ENCODE results near the gene PLCXD3.
"Not testable (repeated sequence)": the region's sequence is repeated elsewhere in the genome, so short reads cannot be mapped to it uniquely, and the experiment has no call there.

The PLCXD3 gene

DNA sequence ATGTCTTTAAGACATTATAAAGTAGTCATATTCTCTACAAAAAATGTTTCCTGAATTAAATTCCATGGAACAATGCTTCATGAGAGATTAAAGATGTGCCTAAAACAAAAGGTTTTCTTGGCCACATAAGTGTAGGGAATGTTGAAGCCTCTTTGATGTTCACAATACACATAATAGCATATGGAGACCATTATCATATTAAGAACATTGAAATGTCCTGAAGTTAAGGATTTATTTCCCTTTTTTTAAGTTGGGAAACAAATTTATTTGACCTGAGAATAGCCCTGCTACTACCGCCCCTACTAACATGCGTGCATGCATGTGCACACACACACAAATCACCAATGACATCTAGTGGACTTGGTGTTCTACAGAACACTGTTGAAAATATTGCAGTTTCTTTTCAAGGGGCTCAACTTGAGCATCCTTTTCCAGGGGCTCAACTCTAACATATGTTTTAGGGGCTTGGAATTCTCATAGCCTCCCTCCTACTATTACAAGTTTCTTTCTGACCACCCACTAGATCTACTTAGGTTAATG lies 172.2 kb downstream of the PLCXD3 start:
- no peak for DNase-seq

DNA sequence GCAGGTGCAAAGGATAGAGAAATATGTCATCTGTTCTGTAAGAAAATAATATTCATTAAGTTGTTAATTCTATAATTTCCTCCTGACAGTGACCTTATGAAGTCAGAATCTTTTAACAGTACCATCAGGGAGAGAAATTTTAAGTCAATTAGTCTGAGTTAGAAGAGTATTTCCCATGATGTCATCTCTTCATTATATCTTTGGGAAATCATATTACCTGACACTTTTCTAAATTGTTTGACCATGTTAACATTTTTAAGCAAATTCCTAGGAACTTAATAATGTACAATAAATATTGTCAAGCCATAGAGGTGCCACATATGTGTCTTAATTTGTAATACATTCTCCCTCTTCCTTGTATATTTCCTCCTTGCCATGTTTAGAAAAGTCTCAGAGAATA lies 172.7 kb downstream of the PLCXD3 start:
- no peak for DNase-seq

DNA sequence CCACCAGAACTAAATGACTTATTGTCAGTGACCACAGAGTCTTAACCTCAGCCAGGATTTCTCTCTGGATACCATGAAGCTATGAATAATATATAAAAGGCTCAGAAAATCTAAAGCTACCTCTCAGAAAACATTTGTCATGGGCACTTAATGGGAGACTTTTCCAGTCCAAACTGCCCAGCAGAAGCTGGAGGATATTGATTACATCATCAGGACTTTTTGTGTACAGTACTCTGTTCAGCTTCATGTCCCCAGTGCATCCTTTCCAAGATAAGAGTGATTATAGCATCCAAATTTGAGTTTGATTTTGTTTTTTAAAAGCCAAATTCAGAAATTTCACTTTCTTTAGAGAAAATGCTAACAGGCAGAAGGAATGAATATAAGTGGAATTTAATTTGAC lies 173.2 kb downstream of the PLCXD3 start:
- no peak for DNase-seq

DNA sequence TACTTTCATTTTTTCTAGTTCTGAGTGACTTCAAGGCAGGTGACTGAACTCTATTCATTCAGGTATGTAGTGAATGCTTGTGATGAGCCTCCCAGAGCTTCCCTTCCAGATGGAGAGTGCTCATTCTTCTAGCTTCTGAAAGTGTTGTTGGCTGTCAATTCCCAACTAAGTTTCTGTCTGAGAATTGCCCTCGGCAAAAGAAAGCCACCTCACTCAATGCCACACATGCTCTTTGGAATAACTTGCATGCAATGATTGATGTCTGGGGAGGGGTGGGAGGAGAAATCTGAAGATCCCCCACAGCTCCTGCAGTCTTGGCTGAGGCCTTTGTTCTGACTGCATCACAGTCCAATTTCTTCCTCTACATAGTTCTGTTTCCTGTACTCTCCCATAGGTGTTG lies 173.9 kb downstream of the PLCXD3 start:
- no peak for DNase-seq

DNA sequence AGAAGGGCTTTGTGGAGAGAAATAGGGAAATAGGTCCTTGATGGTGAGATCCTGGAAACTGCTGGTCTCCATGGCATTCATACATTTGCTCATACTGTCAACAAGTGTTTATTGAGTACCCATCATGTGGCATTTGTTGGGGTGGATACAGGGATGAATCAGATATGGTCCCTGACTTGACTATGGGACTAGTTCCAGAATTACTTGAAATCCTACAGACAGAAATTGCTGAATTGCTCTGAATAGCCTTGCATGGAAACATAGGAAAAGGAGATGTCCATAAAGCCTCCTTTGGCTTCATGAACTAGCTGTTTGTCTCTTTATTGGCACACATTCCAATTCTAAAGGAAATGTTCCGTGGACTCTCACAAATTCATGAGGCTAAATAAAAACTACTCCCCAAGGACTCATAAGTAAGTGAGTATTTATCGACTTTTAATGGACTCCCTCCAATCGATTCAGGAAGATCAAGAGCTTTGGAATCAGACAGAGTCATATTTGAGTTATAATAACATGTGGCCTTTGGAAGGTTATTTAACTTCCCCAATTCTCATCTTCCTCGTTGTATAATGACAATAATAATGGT lies 174.7 kb downstream of the PLCXD3 start:
- DNase-seq: no peak

DNA sequence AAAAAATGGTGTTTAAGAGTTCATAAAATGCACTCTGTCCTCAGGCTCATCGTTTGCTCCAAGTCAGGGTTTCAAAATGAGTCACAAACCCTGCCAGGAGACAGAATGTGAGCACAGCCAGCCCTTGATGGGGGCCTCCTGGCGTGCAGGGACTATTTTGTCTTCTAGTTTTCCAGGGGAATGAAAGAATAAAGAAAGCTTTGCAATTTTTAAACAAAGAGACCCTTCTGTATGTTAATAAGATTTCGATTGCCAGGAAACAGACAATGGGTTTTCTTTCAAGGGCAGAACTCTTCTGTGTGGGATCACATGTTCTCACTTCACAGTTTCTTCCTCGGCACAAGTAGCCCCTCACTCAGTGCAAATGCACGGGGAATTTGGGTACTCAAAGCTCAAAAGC lies 175.6 kb downstream of the PLCXD3 start:
- DNase-seq: no peak

DNA sequence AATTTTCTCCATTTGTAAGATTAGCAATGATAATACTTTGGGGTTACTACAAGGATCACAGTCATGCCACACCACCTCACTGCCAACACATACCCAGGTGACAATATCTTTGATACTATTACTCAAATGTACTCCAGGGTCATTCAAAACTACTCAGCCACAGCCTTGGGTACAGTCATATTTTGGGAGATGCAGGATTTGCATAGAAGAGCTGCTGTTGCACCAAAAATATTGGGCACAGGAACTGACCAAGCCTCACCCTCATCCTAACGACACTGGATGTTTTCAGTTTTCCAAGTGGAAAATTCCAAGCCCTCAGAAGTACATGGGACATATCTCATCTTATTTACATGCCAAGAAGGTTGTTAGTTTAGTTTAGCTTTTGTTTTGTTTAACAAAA lies 176.2 kb downstream of the PLCXD3 start:
- no peak for DNase-seq

DNA sequence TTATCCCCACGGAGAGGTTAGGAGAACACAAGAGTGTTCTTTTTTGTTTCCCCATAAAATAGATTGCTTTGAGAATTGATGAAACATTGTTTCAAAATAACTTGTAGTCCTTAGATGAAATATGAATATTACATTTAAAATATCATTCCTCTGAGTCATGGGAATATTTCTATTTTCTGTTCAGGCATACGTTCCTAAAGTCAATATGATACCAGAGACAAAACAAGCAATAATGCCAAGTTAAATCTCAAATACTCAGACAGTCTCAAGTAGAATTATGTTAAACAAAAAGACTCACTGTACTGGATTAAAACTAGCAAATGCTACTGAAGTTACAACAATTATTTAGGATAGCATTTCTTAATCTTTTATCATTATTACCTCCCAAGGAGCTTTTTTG lies 185.3 kb downstream of the PLCXD3 start:
- no peak for DNase-seq

DNA sequence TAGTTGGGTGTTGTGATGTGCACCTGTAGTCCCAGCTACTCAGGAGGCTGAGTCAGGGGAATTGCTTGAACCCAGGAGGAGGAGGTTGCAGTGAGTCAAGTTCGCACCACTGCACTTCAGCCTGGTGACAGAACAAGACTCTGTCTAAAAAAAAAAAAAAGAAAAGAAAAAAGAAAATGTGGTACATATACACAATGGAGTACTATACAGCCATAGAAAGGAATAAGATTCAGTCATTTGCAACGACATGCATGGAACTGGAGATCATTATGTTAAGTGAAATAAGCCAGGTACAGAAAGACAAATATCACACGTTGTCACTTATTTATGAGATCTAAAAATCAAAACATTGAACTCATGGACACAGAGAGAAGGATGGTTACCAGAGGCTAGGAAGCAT lies 187.6 kb downstream of the PLCXD3 start:
- not testable (repeated sequence) for DNase-seq

DNA sequence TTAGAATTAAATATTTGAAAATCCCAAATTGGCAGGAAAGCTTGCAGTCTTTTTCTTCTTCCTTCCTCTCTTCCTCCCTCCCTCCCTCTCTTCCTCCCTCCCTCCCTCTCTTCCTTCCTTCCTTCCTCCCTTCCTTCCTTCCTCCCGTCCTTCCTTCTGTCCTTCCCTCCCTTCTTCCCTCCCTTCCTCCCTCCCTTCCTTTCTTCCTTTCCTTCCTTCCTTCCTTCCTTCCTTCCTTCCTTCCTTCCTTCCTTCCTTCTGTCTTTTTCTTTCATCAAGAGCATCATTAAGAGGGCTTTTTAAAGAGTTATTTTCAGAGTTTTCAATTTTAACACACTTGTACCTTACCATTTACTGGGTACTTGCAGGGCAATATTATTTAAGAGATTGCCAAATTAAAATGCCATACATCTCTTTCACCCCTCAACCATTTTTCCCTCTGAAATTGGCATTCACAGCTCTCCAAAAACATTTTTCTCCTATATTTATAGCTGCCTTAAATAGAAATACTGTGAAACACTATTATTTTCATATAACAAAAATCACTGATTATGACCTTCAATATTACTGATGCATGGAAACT lies 197.8 kb downstream of the PLCXD3 start:
- DNase-seq: no peak

DNA sequence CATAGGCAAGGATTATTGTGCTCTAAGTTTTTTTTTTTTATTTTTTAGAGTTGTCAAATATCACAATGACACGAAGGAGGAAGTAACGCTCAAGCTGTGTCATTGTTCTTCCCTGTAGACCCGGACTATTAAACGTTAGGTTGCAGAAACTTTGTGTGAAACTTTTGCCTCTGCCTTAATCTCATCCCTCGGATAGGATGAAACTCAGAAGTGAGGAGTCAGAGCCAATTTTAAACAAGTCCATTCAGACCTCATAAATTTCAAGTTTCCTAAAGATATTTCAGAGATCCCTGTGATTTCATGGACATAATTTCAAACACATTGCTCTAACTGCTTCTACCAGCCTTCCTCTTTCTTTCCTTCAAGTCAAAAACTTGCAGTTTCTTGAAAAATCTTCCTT lies 198.3 kb downstream of the PLCXD3 start:
- no peak for DNase-seq

DNA sequence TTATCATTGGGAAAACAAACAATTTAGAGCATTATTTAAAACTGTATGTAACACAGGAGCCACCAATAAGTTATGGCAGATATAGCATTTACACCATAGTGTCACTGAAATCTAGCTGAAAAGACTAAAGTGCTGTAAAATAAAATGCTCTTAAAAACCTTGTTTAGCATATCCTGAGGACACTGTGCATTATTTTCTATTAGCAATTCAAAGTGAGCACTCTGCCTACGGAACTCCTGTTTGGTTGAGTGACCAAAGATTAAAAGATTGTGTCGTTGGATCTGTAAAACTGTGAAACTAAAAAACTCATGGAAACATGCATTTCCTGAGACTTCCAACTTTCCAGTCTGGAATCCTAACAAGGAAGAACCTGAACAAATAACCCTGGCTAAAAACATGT lies 201.1 kb downstream of the PLCXD3 start:
- DNase-seq: no peak

DNA sequence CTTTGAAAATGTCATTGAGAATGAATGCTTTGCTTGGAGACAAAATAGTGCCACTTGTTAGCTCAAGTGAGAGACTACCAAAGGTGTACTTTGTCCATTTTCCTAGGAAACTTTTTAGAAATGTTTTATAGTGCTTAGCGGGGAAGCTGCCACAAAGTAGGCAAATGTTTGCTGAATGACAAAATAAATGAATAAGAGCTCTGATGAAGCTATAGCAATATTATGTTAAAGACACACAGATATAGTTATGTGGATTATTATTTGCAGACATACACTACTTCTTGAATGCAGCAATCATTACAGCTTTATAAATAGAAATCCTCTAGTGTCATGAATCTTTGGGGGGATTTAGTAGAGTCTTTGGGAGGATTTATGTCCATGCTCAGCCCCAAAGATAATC lies 204.4 kb downstream of the PLCXD3 start:
- DNase-seq: no peak

DNA sequence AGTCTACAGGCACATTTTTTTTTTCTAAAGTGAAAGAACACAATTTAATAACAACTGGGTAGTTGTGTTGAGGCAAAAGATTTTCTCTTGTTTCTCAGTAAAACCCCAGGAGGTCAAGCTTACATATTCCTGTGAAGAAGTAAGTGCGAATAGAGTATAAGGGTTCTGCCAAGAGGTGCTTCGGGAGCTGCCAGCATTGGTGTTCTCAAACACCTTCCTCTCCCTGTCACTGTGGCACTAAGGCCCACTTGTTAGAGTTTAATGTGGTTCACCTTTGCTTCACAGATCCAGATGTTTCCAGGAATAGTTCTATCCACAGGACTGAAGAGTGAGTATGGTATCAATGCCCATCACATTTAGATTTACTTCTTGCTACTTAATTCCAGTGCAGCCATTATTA lies 205.3 kb downstream of the PLCXD3 start:
- no peak for DNase-seq

DNA sequence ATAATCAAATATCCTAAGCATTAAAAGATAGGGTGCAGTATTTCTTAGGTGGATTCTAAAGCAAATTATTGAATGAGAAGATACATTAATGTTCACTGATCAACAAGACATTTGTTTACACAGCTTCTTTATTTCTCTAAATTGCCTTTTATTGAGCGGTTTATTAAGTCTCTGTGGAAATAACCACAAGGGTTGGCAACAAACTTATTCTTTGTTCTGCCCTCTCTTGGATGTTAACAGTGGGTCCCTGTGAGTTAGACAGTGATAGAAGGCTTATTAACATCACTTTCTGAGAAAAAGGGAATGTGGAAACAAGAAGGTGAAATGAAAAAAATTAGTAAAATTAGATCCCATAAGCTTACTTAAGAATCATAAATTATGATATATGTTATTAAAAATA lies 214.3 kb downstream of the PLCXD3 start:
- DNase-seq: no peak

DNA sequence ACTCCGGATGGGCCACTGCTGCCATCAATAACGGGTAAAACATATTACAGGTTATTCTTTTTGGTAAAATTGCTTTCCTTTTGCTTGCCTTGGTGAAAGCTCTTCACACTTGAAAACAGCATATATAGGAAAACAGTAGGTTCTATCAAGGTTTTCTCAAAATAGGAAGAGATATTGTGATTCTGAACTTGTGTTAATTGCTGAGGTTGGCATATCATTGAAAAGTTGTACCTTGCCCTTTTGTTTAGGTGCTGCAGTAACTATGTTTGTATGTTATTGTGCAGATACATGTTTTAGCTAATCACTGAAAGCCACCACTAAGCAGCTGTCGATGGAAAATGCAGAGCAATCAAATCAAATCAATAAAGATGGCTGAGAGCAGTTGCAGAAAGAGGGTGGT lies 219.1 kb downstream of the PLCXD3 start:
- DNase-seq: no peak

DNA sequence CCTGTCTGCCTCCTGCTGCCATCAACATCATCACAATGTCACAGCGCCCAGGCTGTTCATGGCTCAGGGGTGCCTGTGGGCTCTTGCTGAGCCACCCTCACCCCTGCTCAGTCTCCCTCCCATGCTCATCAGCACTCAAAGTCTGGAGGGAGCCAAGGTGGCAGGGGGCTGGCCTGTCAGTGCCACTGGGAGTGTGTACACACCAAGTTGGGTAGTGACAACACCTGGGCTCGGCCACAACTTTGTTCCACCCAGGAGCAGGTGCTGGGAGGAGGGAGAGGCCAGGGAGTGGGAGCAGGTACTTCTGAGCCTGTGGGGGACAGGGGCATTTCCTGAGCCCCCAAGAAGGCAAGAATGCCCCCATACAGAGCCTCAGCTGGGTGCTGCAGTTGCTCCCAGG lies 219.6 kb downstream of the PLCXD3 start:
- no peak for DNase-seq

DNA sequence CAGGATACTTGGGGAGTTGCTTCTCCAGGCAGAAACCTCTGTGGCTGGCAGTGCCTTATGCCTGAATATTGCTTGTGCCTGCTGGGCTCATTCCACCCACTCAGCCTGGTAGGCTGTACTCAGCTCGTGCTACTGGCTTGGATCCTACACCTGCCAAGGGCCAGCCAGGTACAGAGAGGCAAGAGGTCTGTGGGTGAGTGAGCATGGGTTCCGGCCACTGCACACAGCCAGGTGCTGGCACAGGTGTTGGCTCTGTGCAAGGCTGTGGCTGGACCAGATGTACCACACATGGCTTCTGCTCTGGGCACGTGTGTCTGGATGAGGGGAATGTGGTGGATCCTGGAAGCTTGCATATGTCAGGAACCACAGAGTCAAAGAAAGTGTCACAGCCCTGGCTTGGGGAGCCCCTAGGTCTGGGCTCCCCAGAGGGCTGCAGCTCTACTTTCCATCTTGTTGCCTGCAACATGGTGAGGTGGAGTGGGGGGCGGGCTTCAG lies 220.4 kb downstream of the PLCXD3 start:
- no peak for DNase-seq

DNA sequence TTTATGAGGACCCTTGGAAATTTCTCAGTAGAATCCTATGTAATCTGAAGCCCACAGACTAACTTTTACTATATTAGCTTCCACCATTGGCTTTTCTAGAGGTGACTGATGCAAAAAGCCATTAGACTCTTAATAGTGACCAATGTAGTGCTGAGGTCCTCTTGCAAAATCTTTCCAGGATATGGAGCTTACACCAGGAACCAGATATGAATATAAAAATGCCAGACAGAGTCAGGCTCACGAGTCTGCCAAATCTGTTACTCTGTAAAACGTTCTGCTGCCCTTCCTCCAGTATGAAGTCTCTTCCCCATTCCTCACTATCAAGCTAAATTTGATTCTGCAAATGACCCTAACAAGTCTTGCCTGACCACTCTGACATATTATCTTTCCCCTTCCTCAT lies 223.7 kb downstream of the PLCXD3 start:
- DNase-seq: no peak

DNA sequence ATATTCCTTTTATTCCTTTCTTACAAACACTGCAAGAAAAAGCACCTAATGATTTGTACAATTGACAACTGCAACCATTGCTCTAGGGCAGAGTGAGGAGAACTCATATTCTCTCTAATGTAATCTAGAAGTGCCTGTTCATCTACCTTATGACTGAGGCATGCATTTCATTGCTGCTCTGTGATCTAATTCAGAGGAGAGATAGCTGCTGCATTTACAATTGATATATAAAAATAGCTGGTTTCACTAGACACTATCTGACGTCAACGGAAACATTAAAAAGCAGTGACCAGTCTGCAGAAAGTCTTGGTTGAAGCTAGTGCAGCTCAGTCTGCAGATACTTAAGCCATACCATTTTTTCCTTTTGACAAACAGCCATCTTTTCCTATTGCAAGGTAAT lies 224.2 kb downstream of the PLCXD3 start:
- no peak for DNase-seq

DNA sequence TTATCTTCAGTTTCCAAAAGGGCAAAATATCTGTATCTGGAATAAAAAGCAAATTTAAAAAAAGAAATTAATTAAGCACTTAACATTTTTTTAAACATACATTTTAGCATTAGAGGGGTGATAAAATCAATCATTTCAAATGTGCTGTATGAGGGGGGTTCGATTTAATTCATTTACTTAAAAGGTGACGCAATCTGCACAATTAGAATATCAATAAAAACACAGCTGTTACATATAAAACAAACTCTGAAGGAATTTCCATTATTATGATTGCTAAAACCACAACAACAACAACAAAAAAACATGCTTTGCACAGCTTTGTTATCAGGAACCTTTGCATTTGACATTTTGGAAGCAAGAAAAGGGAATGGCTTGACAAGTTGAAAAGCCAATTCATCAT lies 225.5 kb downstream of the PLCXD3 start:
- no peak for DNase-seq

DNA sequence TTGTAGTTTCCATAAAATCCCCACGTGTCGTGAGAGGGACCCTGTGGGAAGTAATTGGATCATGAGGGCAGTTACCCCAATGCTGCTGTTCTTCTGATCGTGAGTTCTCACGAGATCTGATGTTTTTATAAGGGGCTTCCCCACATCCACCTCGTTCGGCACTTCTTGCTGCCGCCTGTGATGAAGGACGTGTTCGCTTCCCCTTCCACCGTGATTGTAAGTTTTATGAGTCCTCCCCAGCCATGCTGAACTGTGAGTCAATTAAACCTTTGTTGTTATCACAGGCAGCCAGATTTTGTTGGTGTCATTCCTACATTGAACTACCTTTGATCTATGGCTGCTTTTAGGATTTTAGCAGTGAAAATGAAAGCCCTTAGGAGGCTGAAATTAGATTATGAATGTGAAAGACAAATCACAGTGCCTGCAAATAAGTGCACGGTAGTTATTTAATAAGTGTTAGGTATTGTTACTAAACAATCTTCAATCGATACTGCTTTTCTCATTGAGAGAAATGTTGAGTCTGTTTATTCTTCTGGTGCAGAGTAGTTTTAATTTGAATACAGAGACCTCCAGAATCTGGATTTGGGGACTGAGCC lies 229.1 kb downstream of the PLCXD3 start:
- DNase-seq: no peak

DNA sequence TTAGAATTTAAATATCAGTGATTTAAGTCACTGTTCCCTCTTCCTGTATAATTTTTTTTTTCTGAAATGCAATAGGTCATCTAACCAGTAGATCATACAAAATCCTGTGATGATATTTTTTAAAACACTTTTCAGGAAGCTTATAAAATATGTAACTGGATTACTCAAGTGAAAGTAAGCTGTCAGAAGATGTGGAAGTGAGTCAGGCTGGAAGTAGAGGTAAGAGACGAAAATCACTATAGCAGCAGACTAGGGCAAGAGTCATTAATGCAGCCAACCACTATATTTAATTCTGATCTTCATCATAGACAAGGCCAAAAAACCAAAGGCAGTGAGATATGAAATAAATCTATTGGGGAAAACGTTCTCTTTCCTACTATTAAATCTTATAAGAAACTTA lies 231.4 kb downstream of the PLCXD3 start:
- DNase-seq: no peak

DNA sequence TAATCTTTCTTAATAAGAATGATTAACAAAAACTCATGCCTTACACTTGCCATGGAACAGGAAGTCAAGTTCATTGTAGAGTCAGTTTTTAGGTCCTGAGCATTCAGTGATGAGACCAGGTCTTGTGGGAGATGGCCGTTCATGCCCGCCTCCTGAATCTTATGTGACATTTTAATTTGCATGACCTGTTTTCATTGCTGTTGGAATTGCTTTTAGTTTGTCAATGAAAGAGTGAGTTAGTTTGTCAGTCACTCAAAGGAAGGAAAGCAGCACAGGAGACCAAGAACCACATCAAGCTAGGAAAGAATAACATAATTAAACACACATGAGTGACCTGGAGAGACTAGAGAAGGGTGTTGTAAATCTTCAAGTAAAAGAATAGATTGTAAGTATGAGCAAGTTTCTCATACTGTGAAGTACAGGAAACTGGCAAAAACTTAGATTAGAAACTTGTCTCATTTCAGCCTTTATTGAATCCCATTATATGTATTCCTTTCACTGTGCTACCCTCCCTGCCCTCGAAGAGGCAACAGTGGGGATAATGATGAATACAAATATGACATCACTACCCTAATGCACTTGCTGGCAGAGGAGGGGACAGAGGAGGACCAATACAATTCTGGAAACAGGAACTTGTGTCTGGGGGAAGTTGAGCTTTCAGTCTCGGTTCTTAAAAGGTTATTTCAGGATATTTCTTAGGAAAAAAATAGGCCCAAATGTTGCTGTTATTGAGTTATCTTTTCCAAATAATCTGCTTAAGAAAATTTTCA lies 232.7 kb downstream of the PLCXD3 start:
- no peak for DNase-seq
